GM23338 (cell line): ENCODE data around the gene MAPK14. TPM values are rescaled to one million over a fixed set of nuclear protein-coding genes. Genes with fewer than 3 reads are reported as not detected.

Experiments
- ATAC-seq: fragments of 200-7000 bp; cut with Tn5 transposase; 3 replicates; pipeline ENCODE4 v1.9.1; 2020
- DNase-seq: peaks from one replicate; pipeline ENCODE4 v3.0.0-alpha.2; 2015; ENCODE audit warnings: low spot score
- H2AFZ ChIP-seq: fragments of 200-600 bp; sonication (generic); 2 replicates; pipeline ENCODE4 v1.8.0; 2016; ENCODE audit warnings: antibody characterized with exemption, mild to moderate bottlenecking, moderate library complexity
- H3F3A ChIP-seq: fragments of 200-600 bp; sonication (generic); replicated peaks from 2 replicates; pipeline ENCODE4 v1.8.0; 2017; ENCODE audit warnings: antibody characterized with exemption, mixed run types, low read depth
- H3K27ac ChIP-seq: fragments of 200-600 bp; sonication (generic); 2 replicates; pipeline ENCODE4 v1.6.1; 2016; ENCODE audit warnings: low read depth
- H3K27me3 ChIP-seq: fragments of 200-600 bp; sonication (generic); 2 replicates; pipeline ENCODE4 v1.8.0; 2016; ENCODE audit warnings: mild to moderate bottlenecking, mixed run types, moderate library complexity; ENCODE audit not compliant: insufficient read depth
- H3K36me3 ChIP-seq: fragments of 200-600 bp; sonication (generic); 2 replicates; pipeline ENCODE4 v1.8.0; 2016; ENCODE audit warnings: mild to moderate bottlenecking; ENCODE audit not compliant: insufficient read depth
- H3K4me1 ChIP-seq: fragments of 200-600 bp; sonication (generic); 2 replicates; pipeline ENCODE4 v1.8.0; 2016; ENCODE audit warnings: mild to moderate bottlenecking, moderate library complexity; ENCODE audit not compliant: insufficient read depth
- H3K4me2 ChIP-seq: fragments of 200-600 bp; sonication (generic); 2 replicates; pipeline ENCODE4 v1.7.1; 2017; ENCODE audit warnings: mixed run types
- H3K4me3 ChIP-seq: fragments of 200-600 bp; sonication (generic); 2 replicates; pipeline ENCODE4 v1.6.1; 2016; ENCODE audit warnings: mixed run types
- H3K79me2 ChIP-seq: fragments of 200-600 bp; sonication (generic); replicated peaks from 2 replicates; pipeline ENCODE4 v1.8.0; 2017; ENCODE audit warnings: mild to moderate bottlenecking; ENCODE audit not compliant: insufficient read depth
- H3K9me2 ChIP-seq: fragments of 200-600 bp; sonication (generic); 2 replicates; pipeline ENCODE4 v1.8.0; 2017; ENCODE audit not compliant: insufficient read depth
- H4K20me1 ChIP-seq: fragments of 200-600 bp; sonication (generic); replicated peaks from 2 replicates; pipeline ENCODE4 v1.8.0; 2017; ENCODE audit warnings: mild to moderate bottlenecking; ENCODE audit not compliant: insufficient read depth
- H3K27ac Mint-ChIP-seq: 2 replicates; pipeline ENCODE4 v1.8.0; 2020; ENCODE audit warnings: inconsistent platforms, mild to moderate bottlenecking, moderate library complexity, mixed read lengths
- H3K27me3 Mint-ChIP-seq: 3 replicates; pipeline ENCODE4 v1.8.0; 2022; ENCODE audit warnings: low read depth, mild to moderate bottlenecking, moderate library complexity, mixed read lengths, inconsistent platforms; ENCODE audit not compliant: insufficient read depth, poor library complexity
- H3K36me3 Mint-ChIP-seq: 3 replicates; pipeline ENCODE4 v1.8.0; 2021; ENCODE audit warnings: low read depth, mild to moderate bottlenecking, inconsistent platforms, moderate library complexity, mixed read lengths
- H3K4me1 Mint-ChIP-seq: 3 replicates; pipeline ENCODE4 v1.8.0; 2020; ENCODE audit warnings: mild to moderate bottlenecking, inconsistent platforms, mixed read lengths
- H3K4me3 Mint-ChIP-seq: 3 replicates; pipeline ENCODE4 v1.8.0; 2021; ENCODE audit warnings: moderate library complexity, mild to moderate bottlenecking, inconsistent platforms, mixed read lengths
- H3K9me3 Mint-ChIP-seq: 3 replicates; pipeline ENCODE4 v1.8.0; 2020; ENCODE audit warnings: moderate library complexity, mild to moderate bottlenecking, inconsistent platforms, mixed read lengths
- CREB1 ChIP-seq: fragments of 250-450 bp; sonication (Bioruptor Pico); IDR thresholded peaks from 2 replicates; pipeline ENCODE4 v1.5.0; 2020; ENCODE audit warnings: low read depth, mild to moderate bottlenecking, moderate library complexity
- CTCF ChIP-seq, 2 experiments: fragments of 200-600 bp in 1 of 2; sonication (generic) in 1 of 2; conservative IDR thresholded peaks; 2 replicates each; pipeline versions ENCODE4 v1.5.1 to v1.6.1; 2016 to 2017; ENCODE audit warnings: antibody characterized with exemption in 2 of 2, low read depth in 2 of 2, mild to moderate bottlenecking in 2 of 2, moderate library complexity in 1 of 2
- ETS1 ChIP-seq: IDR thresholded peaks from 2 replicates; pipeline ENCODE4 v1.6.1; 2016; ENCODE audit warnings: antibody characterized with exemption
- EZH2 ChIP-seq: fragments of 200-600 bp; sonication (generic); IDR thresholded peaks from one replicate; pipeline ENCODE4 v1.8.0; 2017; ENCODE audit warnings: antibody characterized with exemption, mild to moderate bottlenecking, low read depth; ENCODE audit not compliant: unreplicated experiment
- EZH2phosphoT487 ChIP-seq: fragments of 200-600 bp; sonication (generic); IDR thresholded peaks from one replicate; pipeline ENCODE4 v1.8.1; 2018; ENCODE audit warnings: antibody characterized with exemption; ENCODE audit not compliant: unreplicated experiment
- JUNB ChIP-seq: IDR thresholded peaks from one replicate; pipeline ENCODE4 v1.6.1; 2016; ENCODE audit warnings: antibody characterized with exemption; ENCODE audit not compliant: unreplicated experiment
- NANOG ChIP-seq: IDR thresholded peaks from 2 replicates; pipeline ENCODE4 v1.6.1; 2016; ENCODE audit warnings: antibody characterized with exemption, borderline replicate concordance
- POLR2AphosphoS5 ChIP-seq: IDR thresholded peaks from 2 replicates; pipeline ENCODE4 v1.6.1; 2016; ENCODE audit warnings: antibody characterized with exemption, low read depth
- STAT1 ChIP-seq: IDR thresholded peaks from one replicate; pipeline ENCODE4 v1.6.1; 2016; ENCODE audit warnings: antibody characterized with exemption; ENCODE audit not compliant: unreplicated experiment
- ZNF114 ChIP-seq: fragments of 250-450 bp; sonication (Bioruptor Pico); IDR thresholded peaks from 2 replicates; pipeline ENCODE4 v1.5.0; 2020; ENCODE audit warnings: mild to moderate bottlenecking, moderate library complexity
- ZNF331 ChIP-seq: fragments of 250-450 bp; sonication (Bioruptor Pico); IDR thresholded peaks from 2 replicates; pipeline ENCODE4 v1.5.0; 2020; ENCODE audit warnings: low read depth, mild to moderate bottlenecking, moderate library complexity
- ZNF462 ChIP-seq: fragments of 250-450 bp; sonication (Bioruptor Pico); IDR thresholded peaks from 2 replicates; pipeline ENCODE4 v1.5.0; 2020; ENCODE audit warnings: mild to moderate bottlenecking, moderate library complexity
- polyA plus RNA-seq: library from polyadenylated mRNA; unstranded; fragments of >200 nt; fragmentation: Nextera tagmentation; extraction: Ambion mirVana; gene quantifications from 2 replicates; pipeline ENCODE4 v1.2.1, GENCODE V29; 2016
- total RNA-seq: library from RNA; depleted of rRNA; stranded (reverse); fragments of >200 nt; shearing (Covaris generic); gene quantifications from 2 replicates; pipeline ENCODE4 v1.2.3, GENCODE V29; 2014
- TF ChIP-seq, protein P1 (sequence below): IDR thresholded peaks from one replicate; pipeline ENCODE4 v1.6.1; 2018; ENCODE audit warnings: antibody characterized with exemption; ENCODE audit not compliant: unreplicated experiment

MAPK14 gene
- total and polyA plus RNA-seq, 2 experiments from 2014 or later, result 8.8 to 44.5 TPM

DNA sequence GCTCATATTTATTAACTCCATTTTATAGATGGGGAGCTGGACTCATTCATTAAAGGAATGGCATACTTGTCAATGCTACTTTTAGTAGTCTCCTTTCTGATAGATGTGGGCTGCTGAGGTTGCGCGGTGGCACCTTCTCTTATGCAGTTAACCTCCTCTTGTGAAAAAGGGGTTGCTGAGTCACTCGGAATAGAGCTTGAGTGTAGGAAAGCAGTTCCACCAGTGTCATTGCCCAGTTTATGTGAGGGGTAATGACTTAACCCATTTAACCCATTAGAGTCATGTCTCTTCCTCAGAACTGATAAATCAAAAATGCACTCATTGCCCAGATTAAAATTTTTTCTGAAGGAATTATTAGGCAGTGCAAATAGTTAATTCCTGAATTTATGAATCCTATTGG is 6.3 kb downstream of the MAPK14 start (continued):
- no peak for TF ChIP-seq EZH2

DNA sequence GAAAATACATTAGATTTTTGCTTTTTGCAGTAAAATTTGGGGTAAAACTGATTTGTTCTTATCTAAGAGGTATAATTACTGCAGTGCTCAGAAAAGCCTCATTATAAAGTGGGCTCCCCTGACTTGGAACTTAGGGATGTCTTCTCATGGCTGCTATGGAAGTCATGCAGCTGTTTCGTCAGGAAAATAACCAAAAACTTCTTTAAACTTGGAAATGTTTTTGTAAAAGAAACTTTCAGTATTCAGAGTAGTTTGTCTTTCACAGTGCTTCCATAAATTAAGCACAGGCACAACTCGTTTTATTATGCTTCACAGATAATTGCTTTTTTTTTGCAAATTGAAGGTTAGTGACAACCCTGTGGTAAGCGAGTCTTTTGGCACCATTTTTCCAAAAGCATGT is 6.8 kb downstream of the MAPK14 start:
- H3K4me3 ChIP-seq, result peak overlapping the region; percentile 12; the same call in 1 of the 2 replicates
- peak overlapping the region; percentile 56 for H3K4me2 ChIP-seq
- H3K79me2 ChIP-seq, result peaks cover 100% of the 10 kb centered on the region
- no peaks in the 10 kb centered on the region for H3K36me3 ChIP-seq
- H2AFZ ChIP-seq, result no peak overlapping the region
- Mint-ChIP-seq H3K36me3 (peaks cover 4% of the 10 kb centered on the region; the same call in 1 of the 3 replicates), H3K27me3 (no peaks in the 10 kb centered on the region), H3K4me1 (peaks cover 14% of the 10 kb centered on the region), H3K4me3 (no peak overlapping the region), H3K27ac (no peak overlapping the region), H3K9me3 (no peaks in the 10 kb centered on the region)
- H3F3A ChIP-seq, result no peaks in the 10 kb centered on the region
- ATAC-seq (no peak), DNase-seq (no peak)
- no peak overlapping the region for H3K27ac ChIP-seq
- H4K20me1 ChIP-seq, result peaks cover 24% of the 10 kb centered on the region
- TF ChIP-seq POLR2AphosphoS5 (no peak), CREB1 (CRISPR knock-in tag) (no peak), EZH2phosphoT487 (no peak), ZNF462 (CRISPR knock-in tag) (no peak), STAT1 (no peak), JUNB (no peak), EZH2 (no peak), ETS1 (no peak), ZNF114 (CRISPR knock-in tag) (no peak), ZNF331 (CRISPR knock-in tag) (no peak), NANOG (no peak), CTCF (conservative IDR thresholded peaks at IDR 0.05; ENCODE audit: low read depth in 2 of 2) (no peak)
- TF ChIP-seq, protein P1, sequence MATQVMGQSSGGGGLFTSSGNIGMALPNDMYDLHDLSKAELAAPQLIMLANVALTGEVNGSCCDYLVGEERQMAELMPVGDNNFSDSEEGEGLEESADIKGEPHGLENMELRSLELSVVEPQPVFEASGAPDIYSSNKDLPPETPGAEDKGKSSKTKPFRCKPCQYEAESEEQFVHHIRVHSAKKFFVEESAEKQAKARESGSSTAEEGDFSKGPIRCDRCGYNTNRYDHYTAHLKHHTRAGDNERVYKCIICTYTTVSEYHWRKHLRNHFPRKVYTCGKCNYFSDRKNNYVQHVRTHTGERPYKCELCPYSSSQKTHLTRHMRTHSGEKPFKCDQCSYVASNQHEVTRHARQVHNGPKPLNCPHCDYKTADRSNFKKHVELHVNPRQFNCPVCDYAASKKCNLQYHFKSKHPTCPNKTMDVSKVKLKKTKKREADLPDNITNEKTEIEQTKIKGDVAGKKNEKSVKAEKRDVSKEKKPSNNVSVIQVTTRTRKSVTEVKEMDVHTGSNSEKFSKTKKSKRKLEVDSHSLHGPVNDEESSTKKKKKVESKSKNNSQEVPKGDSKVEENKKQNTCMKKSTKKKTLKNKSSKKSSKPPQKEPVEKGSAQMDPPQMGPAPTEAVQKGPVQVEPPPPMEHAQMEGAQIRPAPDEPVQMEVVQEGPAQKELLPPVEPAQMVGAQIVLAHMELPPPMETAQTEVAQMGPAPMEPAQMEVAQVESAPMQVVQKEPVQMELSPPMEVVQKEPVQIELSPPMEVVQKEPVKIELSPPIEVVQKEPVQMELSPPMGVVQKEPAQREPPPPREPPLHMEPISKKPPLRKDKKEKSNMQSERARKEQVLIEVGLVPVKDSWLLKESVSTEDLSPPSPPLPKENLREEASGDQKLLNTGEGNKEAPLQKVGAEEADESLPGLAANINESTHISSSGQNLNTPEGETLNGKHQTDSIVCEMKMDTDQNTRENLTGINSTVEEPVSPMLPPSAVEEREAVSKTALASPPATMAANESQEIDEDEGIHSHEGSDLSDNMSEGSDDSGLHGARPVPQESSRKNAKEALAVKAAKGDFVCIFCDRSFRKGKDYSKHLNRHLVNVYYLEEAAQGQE, result no peak
- no peaks in the 10 kb centered on the region for H3K9me2 ChIP-seq
- H3K4me1 ChIP-seq, result peaks cover 20% of the 10 kb centered on the region
- no peaks in the 10 kb centered on the region for H3K27me3 ChIP-seq
